Loucy (cell line): ENCODE measurements around the gene ZNF627.

Source experiments
- CTCF ChIP-seq: fragments of 200-600 bp; sonication (generic); conservative IDR thresholded peaks from 2 replicates; pipeline ENCODE4 v1.5.1; 2014; ENCODE audit warnings: mild to moderate bottlenecking, antibody characterized with exemption, low read length
- EZH2phosphoT487 ChIP-seq: fragments of 200-600 bp; IDR thresholded peaks from 2 replicates; pipeline ENCODE4 v1.6.1; 2018; ENCODE audit warnings: antibody characterized with exemption, mild to moderate bottlenecking, moderate library complexity, borderline replicate concordance

- no peak for TF ChIP-seq CTCF
- TF ChIP-seq EZH2phosphoT487, result no peak
These were observed 33.8 kb upstream of the ZNF627 start for GRCh38 chr19:11563532-11563931.
